Gastroesophageal sphincter (tissue), 3 donors: ENCODE results near the gene IGFLR1.

Source experiments
- CTCF ChIP-seq, 4 experiments: fragments of 200-600 bp in 2 of 4; fragments of 450-650 bp in 2 of 4; sonication (generic) in 1 of 4; IDR thresholded peaks; one replicate each; pipeline ENCODE4 v1.5.1; 2017 to 2019; ENCODE audit warnings: antibody characterized with exemption in 4 of 4, mild to moderate bottlenecking in 2 of 4, moderate library complexity in 2 of 4
- EP300 ChIP-seq: sonication (generic); formaldehyde crosslinking; IDR thresholded peaks from one replicate; pipeline ENCODE4 v1.6.1; 2017; ENCODE audit warnings: antibody characterized with exemption, mild to moderate bottlenecking
- POLR2A ChIP-seq, 2 donors: fragments of 450-650 bp; IDR thresholded peaks; one replicate each; pipeline ENCODE4 v1.6.1; 2017; ENCODE audit warnings: antibody characterized with exemption in 2 of 2, mild to moderate bottlenecking in 2 of 2, moderate library complexity in 1 of 2

- TF ChIP-seq CTCF (IDR thresholded peaks at IDR 0.05) (no peak), POLR2A (IDR thresholded peaks at IDR 0.05) (no peak), EP300 (no peak)
Measured at GRCh38 chr19:35775046-35775297, 32.7 kb upstream of the IGFLR1 start.
